ENCODE results near the gene NTPCR. TPM values are rescaled to one million over a fixed set of nuclear protein-coding genes. Genes with fewer than 3 reads are reported as not detected.

Gene NTPCR
- polyA plus RNA-seq, 1 donor (not counting 4 experiments of a cell fraction or from before 2014, with no cell fraction given), result 40.0 TPM

DNA sequence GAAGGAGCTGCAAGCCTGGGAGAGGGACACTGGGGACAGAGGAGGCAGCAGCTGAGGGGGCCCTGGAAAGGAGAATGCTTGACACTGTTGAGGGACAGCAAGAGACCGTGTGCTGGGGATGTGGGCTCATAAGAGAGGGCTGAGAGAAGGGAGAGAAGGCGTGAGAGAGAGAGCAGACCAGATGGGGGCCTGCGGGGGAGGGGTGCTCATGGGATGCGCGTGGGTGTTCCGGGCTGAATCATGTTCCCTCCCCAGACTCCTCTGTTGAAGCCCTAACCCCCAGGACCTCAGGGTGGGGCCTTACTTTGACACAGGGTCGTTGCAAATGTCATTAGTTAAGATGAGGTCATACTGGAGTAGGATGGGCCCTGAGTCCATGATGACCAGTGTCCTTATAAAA is 40.8 kb downstream of the NTPCR start:
- DNase-seq (ENCODE audit: low read depth, low spot score) (no peak), FAIRE-seq (no peak)
- Histone ChIP-seq H3K9ac (ENCODE audit: control insufficient read depth, extremely low read depth, insufficient read depth, low read length) (no peak overlapping the region), H3K27ac (ENCODE audit: control insufficient read depth, insufficient read depth, low read length) (no peak overlapping the region), H3K9me1 (ENCODE audit: control insufficient read depth, extremely low read depth, insufficient read depth, low read length) (no peaks in the 10 kb centered on the region), H3K4me1 (ENCODE audit: control insufficient read depth, extremely low read depth, insufficient read depth, low read length) (peaks cover 13% of the 10 kb centered on the region), H3K4me2 (ENCODE audit: control insufficient read depth, extremely low read depth, insufficient read depth, low read depth, low read length) (no peak overlapping the region), H4K20me1 (ENCODE audit: control insufficient read depth, extremely low read depth, insufficient read depth, low read length) (no peaks in the 10 kb centered on the region), H2AFZ (ENCODE audit: control insufficient read depth, low read length) (no peak overlapping the region), H3K9me3 (ENCODE audit: control insufficient read depth, low read depth, low read length) (peaks cover 6% of the 10 kb centered on the region), H3K36me3 (ENCODE audit: control insufficient read depth in 2 of 2, extremely low read depth in 1 of 2, insufficient read depth in 2 of 2, low read length in 2 of 2) (peaks cover 0 to 25% of the 10 kb centered on the region in 2 experiments), H3K27me3 (ENCODE audit: control insufficient read depth, extremely low read depth, insufficient read depth, low read length) (no peaks in the 10 kb centered on the region), H3K4me3 (ENCODE audit: control insufficient read depth in 2 of 3, extremely low read depth in 1 of 3, insufficient read depth in 2 of 3, low read depth in 1 of 3, low read length in 3 of 3) (no peak overlapping the region), H3K79me2 (ENCODE audit: control insufficient read depth, insufficient read depth, low read length) (no peaks in the 10 kb centered on the region)
- dilution Hi-C loops (cut with MboI; ENCODE audit: extremely low pct_ligation_motif_present, low sequenced_read_pairs), result no loop called here
- no peak for TF ChIP-seq EZH2 (IDR thresholded peaks at IDR 0.05; ENCODE audit: low read length)
- TF ChIP-seq, protein P1, sequence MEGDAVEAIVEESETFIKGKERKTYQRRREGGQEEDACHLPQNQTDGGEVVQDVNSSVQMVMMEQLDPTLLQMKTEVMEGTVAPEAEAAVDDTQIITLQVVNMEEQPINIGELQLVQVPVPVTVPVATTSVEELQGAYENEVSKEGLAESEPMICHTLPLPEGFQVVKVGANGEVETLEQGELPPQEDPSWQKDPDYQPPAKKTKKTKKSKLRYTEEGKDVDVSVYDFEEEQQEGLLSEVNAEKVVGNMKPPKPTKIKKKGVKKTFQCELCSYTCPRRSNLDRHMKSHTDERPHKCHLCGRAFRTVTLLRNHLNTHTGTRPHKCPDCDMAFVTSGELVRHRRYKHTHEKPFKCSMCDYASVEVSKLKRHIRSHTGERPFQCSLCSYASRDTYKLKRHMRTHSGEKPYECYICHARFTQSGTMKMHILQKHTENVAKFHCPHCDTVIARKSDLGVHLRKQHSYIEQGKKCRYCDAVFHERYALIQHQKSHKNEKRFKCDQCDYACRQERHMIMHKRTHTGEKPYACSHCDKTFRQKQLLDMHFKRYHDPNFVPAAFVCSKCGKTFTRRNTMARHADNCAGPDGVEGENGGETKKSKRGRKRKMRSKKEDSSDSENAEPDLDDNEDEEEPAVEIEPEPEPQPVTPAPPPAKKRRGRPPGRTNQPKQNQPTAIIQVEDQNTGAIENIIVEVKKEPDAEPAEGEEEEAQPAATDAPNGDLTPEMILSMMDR (optimal IDR thresholded peaks at IDR 0.05 in 1 of 3, IDR thresholded peaks at IDR 0.05 in 1 of 3, conservative IDR thresholded peaks at IDR 0.05 in 1 of 3; ENCODE audit: extremely low read depth in 1 of 3, insufficient read depth in 2 of 3, low read length in 3 of 3), result no peak

DNA sequence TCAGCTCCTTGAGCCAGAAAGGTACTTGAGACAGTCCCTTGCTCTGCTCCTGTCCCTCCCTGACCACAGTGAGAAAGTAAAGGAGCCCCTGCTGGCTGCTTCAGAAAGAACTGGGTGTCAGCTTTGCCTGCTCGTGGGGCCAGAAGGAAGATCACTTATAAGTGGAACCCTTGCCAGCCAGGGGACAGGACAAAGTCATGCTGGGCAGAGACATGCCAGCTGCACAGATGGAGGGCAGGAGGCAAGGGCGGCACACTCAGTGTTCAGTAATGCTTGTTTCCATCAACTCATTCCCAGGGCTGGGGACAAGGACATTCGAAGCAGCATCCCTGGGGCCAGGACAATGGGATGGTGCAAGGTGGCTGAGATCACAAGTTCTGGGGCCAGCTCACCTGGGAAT is 41.8 kb downstream of the NTPCR start:
- FAIRE-seq (no peak), DNase-seq (ENCODE audit: low read depth, low spot score) (no peak)
- Histone ChIP-seq H3K27me3 (ENCODE audit: control insufficient read depth, extremely low read depth, insufficient read depth, low read length) (no peaks in the 10 kb centered on the region), H3K9me3 (ENCODE audit: control insufficient read depth, low read depth, low read length) (peaks cover 6% of the 10 kb centered on the region), H3K36me3 (ENCODE audit: control insufficient read depth in 2 of 2, extremely low read depth in 1 of 2, insufficient read depth in 2 of 2, low read length in 2 of 2) (peaks cover 0 to 25% of the 10 kb centered on the region in 2 experiments), H3K79me2 (ENCODE audit: control insufficient read depth, insufficient read depth, low read length) (no peaks in the 10 kb centered on the region), H3K9me1 (ENCODE audit: control insufficient read depth, extremely low read depth, insufficient read depth, low read length) (no peaks in the 10 kb centered on the region), H2AFZ (ENCODE audit: control insufficient read depth, low read length) (no peak overlapping the region), H3K4me1 (ENCODE audit: control insufficient read depth, extremely low read depth, insufficient read depth, low read length) (peaks cover 13% of the 10 kb centered on the region), H3K9ac (ENCODE audit: control insufficient read depth, extremely low read depth, insufficient read depth, low read length) (no peak overlapping the region), H4K20me1 (ENCODE audit: control insufficient read depth, extremely low read depth, insufficient read depth, low read length) (no peaks in the 10 kb centered on the region), H3K4me2 (ENCODE audit: control insufficient read depth, extremely low read depth, insufficient read depth, low read depth, low read length) (no peak overlapping the region), H3K27ac (ENCODE audit: control insufficient read depth, insufficient read depth, low read length) (no peak overlapping the region), H3K4me3 (ENCODE audit: control insufficient read depth in 2 of 3, extremely low read depth in 1 of 3, insufficient read depth in 2 of 3, low read depth in 1 of 3, low read length in 3 of 3) (no peak overlapping the region)
- TF ChIP-seq EZH2 (IDR thresholded peaks at IDR 0.05; ENCODE audit: low read length), result no peak
- TF ChIP-seq, protein P1 (optimal IDR thresholded peaks at IDR 0.05 in 1 of 3, IDR thresholded peaks at IDR 0.05 in 1 of 3, conservative IDR thresholded peaks at IDR 0.05 in 1 of 3; ENCODE audit: extremely low read depth in 1 of 3, insufficient read depth in 2 of 3, low read length in 3 of 3), result no peak
- dilution Hi-C loops (cut with MboI; ENCODE audit: extremely low pct_ligation_motif_present, low sequenced_read_pairs), result no loop called here
